ENCODE measurements around the gene NR6A1.

The NR6A1 gene

GRCh38 chr9:124475868-124476690, 295.0 kb downstream of the NR6A1 start:
- DNase-seq: no peak

- DNase-seq: no peak
Measured at GRCh38 chr9:124475158-124475867, 295.8 kb downstream of the NR6A1 start.

- no peak for DNase-seq
Measured at GRCh38 chr9:124474151-124474550, 297.0 kb downstream of the NR6A1 start.

- no peak for DNase-seq
Measured at GRCh38 chr9:124473310-124473709, 297.8 kb downstream of the NR6A1 start.

GRCh38 chr9:124472770-124473169, 298.3 kb downstream of the NR6A1 start:
- no peak for DNase-seq

GRCh38 chr9:124471761-124472160, 299.4 kb downstream of the NR6A1 start:
- no peak for DNase-seq

GRCh38 chr9:124470726-124471125, 300.4 kb downstream of the NR6A1 start:
- no peak for DNase-seq

- DNase-seq: no peak
Measured at GRCh38 chr9:124470306-124470705, 300.8 kb downstream of the NR6A1 start.

- no peak for DNase-seq
Measured at GRCh38 chr9:124469011-124469832, 301.9 kb downstream of the NR6A1 start.

- no peak for DNase-seq
Measured at GRCh38 chr9:124468061-124468740, 302.9 kb downstream of the NR6A1 start.

GRCh38 chr9:124467410-124468060, 303.6 kb downstream of the NR6A1 start:
- no peak for DNase-seq

Data from anterior cingulate cortex (tissue), 58 donors.